IPS-NIHi7 (cell line): ENCODE measurements around the gene CRABP2.
A peak's percentile ranks its signal among the peaks of the same experiment; 100 is the strongest.

Experiments used
- DNase-seq: peaks from one replicate; pipeline ENCODE4 v3.0.0; 2012; ENCODE audit warnings: mixed read lengths; ENCODE audit errors: extremely low spot score

The CRABP2 gene

GRCh38 chr1:156668801-156669637 lies 36.4 kb downstream of the CRABP2 start:
- DNase-seq: no peak

GRCh38 chr1:156667968-156668709 lies 37.2 kb downstream of the CRABP2 start:
- no peak for DNase-seq

- no peak for DNase-seq
These were observed 37.8 kb downstream of the CRABP2 start for GRCh38 chr1:156667610-156667967.

GRCh38 chr1:156666862-156667609 lies 38.3 kb downstream of the CRABP2 start:
- DNase-seq: no peak

GRCh38 chr1:156665539-156665938 lies 39.8 kb downstream of the CRABP2 start:
- DNase-seq: no peak

- no peak for DNase-seq
These were observed 40.5 kb downstream of the CRABP2 start for GRCh38 chr1:156664767-156665411.

GRCh38 chr1:156664046-156664766 lies 41.2 kb downstream of the CRABP2 start:
- no peak for DNase-seq

- DNase-seq: no peak
These were observed 42.2 kb downstream of the CRABP2 start for GRCh38 chr1:156663178-156663577.

GRCh38 chr1:156662800-156663055 lies 42.7 kb downstream of the CRABP2 start:
- DNase-seq: no peak

- DNase-seq: no peak
These were observed 43.2 kb downstream of the CRABP2 start for GRCh38 chr1:156662005-156662799.

- DNase-seq: no peak
These were observed 44.7 kb downstream of the CRABP2 start for GRCh38 chr1:156660752-156661112.

- peak; percentile 98 for DNase-seq
These were observed 45.2 kb downstream of the CRABP2 start for GRCh38 chr1:156659988-156660751.

GRCh38 chr1:156659661-156659987 lies 45.8 kb downstream of the CRABP2 start:
- no peak for DNase-seq

GRCh38 chr1:156658945-156659574 lies 46.3 kb downstream of the CRABP2 start:
- DNase-seq: no peak

GRCh38 chr1:156658496-156658895 lies 46.9 kb downstream of the CRABP2 start:
- DNase-seq: no peak

- DNase-seq: no peak
These were observed 47.6 kb downstream of the CRABP2 start for GRCh38 chr1:156657741-156658319.

- DNase-seq: peak; percentile 83
These were observed 48.3 kb downstream of the CRABP2 start for GRCh38 chr1:156656806-156657740.

- no peak for DNase-seq
These were observed 49.4 kb downstream of the CRABP2 start for GRCh38 chr1:156655904-156656516.
